Measurements from ENCODE around the gene ZNF37A.

Gene ZNF37A

GRCh38 chr10:38102880-38103279 is 8.7 kb downstream of the ZNF37A start:
- Histone ChIP-seq H3K4me2 (ENCODE audit: low read length) (no peak overlapping the region), H4K20me1 (ENCODE audit: insufficient read depth, low read length) (no peaks in the 10 kb centered on the region), H3K27me3 (ENCODE audit: low read depth, low read length) (no peaks in the 10 kb centered on the region), H3K4me3 (ENCODE audit: low read length) (no peak overlapping the region), H3K4me1 (ENCODE audit: low read length) (no peaks in the 10 kb centered on the region), H3K9ac (ENCODE audit: low read length) (no peak overlapping the region), H3K79me2 (ENCODE audit: low read length) (no peaks in the 10 kb centered on the region), H2AFZ (ENCODE audit: low read depth, low read length) (no peak overlapping the region), H3K36me3 (replicated peaks; ENCODE audit: low read depth, low read length) (peaks cover 34% of the 10 kb centered on the region), H3K27ac (ENCODE audit: low read length) (no peak overlapping the region), H3K9me3 (ENCODE audit: insufficient read depth, low read length) (no peaks in the 10 kb centered on the region)
- TF ChIP-seq CTCF (IDR thresholded peaks at IDR 0.05; ENCODE audit: low read depth, low read length) (no peak), EZH2phosphoT487 (IDR thresholded peaks at IDR 0.05; ENCODE audit: low read depth) (no peak)

GRCh38 chr10:38103756-38104155 is 9.6 kb downstream of the ZNF37A start:
- no peaks in the 10 kb centered on the region for H3K4me1 ChIP-seq (ENCODE audit: low read length)
- no peak overlapping the region for H3K4me2 ChIP-seq (ENCODE audit: low read length)
- no peaks in the 10 kb centered on the region for H3K79me2 ChIP-seq (ENCODE audit: low read length)
- no peak for TF ChIP-seq CTCF (IDR thresholded peaks at IDR 0.05; ENCODE audit: low read depth, low read length)
- TF ChIP-seq EZH2phosphoT487 (IDR thresholded peaks at IDR 0.05; ENCODE audit: low read depth) = no peak
- H4K20me1 ChIP-seq (ENCODE audit: insufficient read depth, low read length) = no peaks in the 10 kb centered on the region
- no peak overlapping the region for H3K9ac ChIP-seq (ENCODE audit: low read length)
- H3K27me3 ChIP-seq (ENCODE audit: low read depth, low read length) = no peaks in the 10 kb centered on the region
- H3K36me3 ChIP-seq (replicated peaks; ENCODE audit: low read depth, low read length) = peaks cover 34% of the 10 kb centered on the region
- H3K9me3 ChIP-seq (ENCODE audit: insufficient read depth, low read length) = no peaks in the 10 kb centered on the region
- no peak overlapping the region for H3K27ac ChIP-seq (ENCODE audit: low read length)
- H3K4me3 ChIP-seq (ENCODE audit: low read length) = no peak overlapping the region
- no peak overlapping the region for H2AFZ ChIP-seq (ENCODE audit: low read depth, low read length)

GRCh38 chr10:38112159-38112558 is 18.0 kb downstream of the ZNF37A start:
- no peaks in the 10 kb centered on the region for H3K4me1 ChIP-seq (ENCODE audit: low read length)
- no peaks in the 10 kb centered on the region for H3K79me2 ChIP-seq (ENCODE audit: low read length)
- 0 out of 2 replicates have a peak, but pooled peaks cover 7% of the 10 kb centered on the region for H3K9me3 ChIP-seq (ENCODE audit: insufficient read depth, low read length)
- no peaks in the 10 kb centered on the region for H4K20me1 ChIP-seq (ENCODE audit: insufficient read depth, low read length)
- peaks cover 31% of the 10 kb centered on the region for H3K36me3 ChIP-seq (replicated peaks; ENCODE audit: low read depth, low read length)
- H3K27me3 ChIP-seq (ENCODE audit: low read depth, low read length) = no peaks in the 10 kb centered on the region
- no peak overlapping the region for H3K4me2 ChIP-seq (ENCODE audit: low read length)
- no peak overlapping the region for H2AFZ ChIP-seq (ENCODE audit: low read depth, low read length)
- no peak overlapping the region for H3K27ac ChIP-seq (ENCODE audit: low read length)
- TF ChIP-seq CTCF (IDR thresholded peaks at IDR 0.05; ENCODE audit: low read depth, low read length) (no peak), EZH2phosphoT487 (IDR thresholded peaks at IDR 0.05; ENCODE audit: low read depth) (no peak)
- H3K9ac ChIP-seq (ENCODE audit: low read length) = no peak overlapping the region
- no peak overlapping the region for H3K4me3 ChIP-seq (ENCODE audit: low read length)

DNA sequence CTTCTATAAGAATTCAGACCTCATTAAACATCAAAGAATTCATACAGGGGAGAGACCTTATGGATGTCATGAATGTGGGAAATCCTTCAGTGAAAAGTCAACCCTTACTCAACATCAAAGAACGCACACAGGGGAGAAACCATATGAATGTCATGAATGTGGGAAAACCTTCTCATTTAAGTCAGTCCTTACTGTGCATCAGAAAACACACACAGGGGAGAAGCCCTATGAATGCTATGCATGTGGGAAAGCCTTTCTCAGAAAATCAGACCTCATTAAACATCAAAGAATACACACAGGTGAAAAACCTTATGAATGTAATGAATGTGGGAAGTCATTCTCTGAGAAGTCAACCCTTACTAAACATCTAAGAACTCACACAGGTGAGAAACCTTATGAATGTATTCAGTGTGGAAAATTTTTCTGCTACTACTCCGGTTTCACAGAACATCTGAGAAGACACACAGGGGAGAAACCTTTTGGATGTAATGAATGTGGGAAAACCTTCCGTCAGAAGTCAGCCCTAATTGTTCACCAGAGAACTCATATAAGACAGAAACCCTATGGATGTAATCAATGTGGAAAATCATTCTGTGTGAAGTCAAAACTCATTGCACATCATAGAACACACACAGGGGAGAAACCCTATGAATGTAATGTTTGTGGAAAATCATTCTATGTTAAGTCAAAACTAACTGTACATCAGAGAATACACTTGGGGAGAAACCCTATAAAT is 24.1 kb downstream of the ZNF37A start:
- H3K4me3 ChIP-seq (ENCODE audit: low read length) = no peak overlapping the region
- H3K36me3 ChIP-seq (replicated peaks; ENCODE audit: low read depth, low read length) = peaks cover 62% of the 10 kb centered on the region
- no peaks in the 10 kb centered on the region for H4K20me1 ChIP-seq (ENCODE audit: insufficient read depth, low read length)
- H3K4me2 ChIP-seq (ENCODE audit: low read length) = no peak overlapping the region
- peaks cover 24% of the 10 kb centered on the region; the same call in 1 of the 2 replicates for H3K9me3 ChIP-seq (ENCODE audit: insufficient read depth, low read length)
- TF ChIP-seq EZH2phosphoT487 (IDR thresholded peaks at IDR 0.05; ENCODE audit: low read depth) = no peak
- TF ChIP-seq CTCF (IDR thresholded peaks at IDR 0.05; ENCODE audit: low read depth, low read length) = no peak
- H3K27me3 ChIP-seq (ENCODE audit: low read depth, low read length) = no peaks in the 10 kb centered on the region
- H3K79me2 ChIP-seq (ENCODE audit: low read length) = no peaks in the 10 kb centered on the region
- no peak overlapping the region for H2AFZ ChIP-seq (ENCODE audit: low read depth, low read length)
- H3K27ac ChIP-seq (ENCODE audit: low read length) = no peak overlapping the region
- no peaks in the 10 kb centered on the region for H3K4me1 ChIP-seq (ENCODE audit: low read length)
- no peak overlapping the region for H3K9ac ChIP-seq (ENCODE audit: low read length)
